Hematopoietic multipotent progenitor cell (in vitro differentiated cells): ENCODE data around the gene OR51B2. TPM values are rescaled to one million over a fixed set of nuclear protein-coding genes. Genes with fewer than 3 reads are reported as not detected.

Experiments
- DNase-seq, 3 donors: peaks; one replicate each; pipeline ENCODE4 v3.0.0-alpha.2; 2011 to 2015; ENCODE audit warnings: low read depth in 2 of 3, low spot score in 2 of 3
- small RNA-seq: library from RNA; depleted of rRNA; stranded (forward); fragments of <200 nt; gene quantifications from one replicate; pipeline ENCODE3, GENCODE V24; 2012
- total RNA-seq: library from RNA; depleted of rRNA; stranded (reverse); fragments of >200 nt; gene quantifications from one replicate; pipeline ENCODE4 v1.2.3, GENCODE V29; 2012

The OR51B2 gene
- total RNA-seq, 1 donor: 0.27 TPM

- peak in 1 of 3 donors; percentile 28 for DNase-seq
Measured at GRCh38 chr11:5284637-5285036, 39.5 kb downstream of the OR51B2 start.

- no peak for DNase-seq
Measured at GRCh38 chr11:5283882-5284281, 40.2 kb downstream of the OR51B2 start.

GRCh38 chr11:5283086-5283485 lies 41.0 kb downstream of the OR51B2 start:
- no peak for DNase-seq

GRCh38 chr11:5282628-5283027 lies 41.5 kb downstream of the OR51B2 start:
- DNase-seq: no peak

- no peak for DNase-seq
Measured at GRCh38 chr11:5281596-5281995, 42.5 kb downstream of the OR51B2 start.

GRCh38 chr11:5280582-5281102 lies 43.5 kb downstream of the OR51B2 start:
- peak in 2 of 3 donors; percentile 99 to 100 for DNase-seq

- no peak for DNase-seq
Measured at GRCh38 chr11:5279471-5280090, 44.5 kb downstream of the OR51B2 start.

- DNase-seq: no peak
Measured at GRCh38 chr11:5277807-5278382, 46.2 kb downstream of the OR51B2 start.

GRCh38 chr11:5276697-5277096 lies 47.4 kb downstream of the OR51B2 start:
- no peak for DNase-seq

- DNase-seq: peak in 2 of 3 donors; percentile 51 to 76
Measured at GRCh38 chr11:5275369-5276110, 48.6 kb downstream of the OR51B2 start.

GRCh38 chr11:5274395-5274794 lies 49.7 kb downstream of the OR51B2 start:
- no peak for DNase-seq

Small RNA genes within 50 kb of the gene (small RNA-seq; reads per million reads assigned to genes)
- gene AC104389.3: not detected

Other genes with a start within 250 kb of the OR51B2 start
- not detected for gene OR52A5, start 185.9 kb downstream of the OR51B2 start, total RNA-seq
- 0.27 TPM for gene OR52A1, start 169.5 kb downstream of the OR51B2 start, total RNA-seq
- gene OR51V1, start 123.6 kb downstream of the OR51B2 start, total RNA-seq: not detected
- 708 TPM for gene HBB, start 97.2 kb downstream of the OR51B2 start, total RNA-seq
- 77.0 TPM for gene HBD, start 89.8 kb downstream of the OR51B2 start, total RNA-seq
- not detected for gene HBG1, start 74.4 kb downstream of the OR51B2 start, total RNA-seq
- 0.27 TPM for gene HBG2, start 69.5 kb downstream of the OR51B2 start, total RNA-seq
- gene HBE1, start 54.4 kb downstream of the OR51B2 start, total RNA-seq: under 0.01 TPM
- 0.54 TPM for gene OR51B4, start 22.4 kb downstream of the OR51B2 start, total RNA-seq
- gene OR51B5, start 19.2 kb upstream of the OR51B2 start, total RNA-seq: 0.81 TPM
- not detected for gene OR51B6, start 27.2 kb upstream of the OR51B2 start, total RNA-seq
- gene OR51M1, start 59.5 kb upstream of the OR51B2 start, total RNA-seq: not detected
- not detected for gene OR51Q1, start 97.8 kb upstream of the OR51B2 start, total RNA-seq
- 1.3 TPM for gene OR51I1, start 117.2 kb upstream of the OR51B2 start, total RNA-seq
- gene OR51I2, start 125.0 kb upstream of the OR51B2 start, total RNA-seq: under 0.01 TPM
- not detected for gene OR52D1, start 164.4 kb upstream of the OR51B2 start, total RNA-seq
- 0.81 TPM for gene UBQLN3, start 185.7 kb upstream of the OR51B2 start, total RNA-seq
- gene UBQLNL, start 192.4 kb upstream of the OR51B2 start, total RNA-seq: 0.81 TPM
- 4.3 TPM for gene OR52H1, start 224.2 kb upstream of the OR51B2 start, total RNA-seq